SH-SY5Y (cell line): ENCODE results near the gene ATP6V1G2.

Experiments used
- GATA2 ChIP-seq: IDR thresholded peaks from 2 replicates; pipeline ENCODE4 v1.6.1; 2011; ENCODE audit warnings: mild to moderate bottlenecking, low read depth, low read length
- GATA3 ChIP-seq: IDR thresholded peaks from 2 replicates; pipeline ENCODE4 v1.6.1; 2011; ENCODE audit warnings: low read depth, mild to moderate bottlenecking, low read length, moderate library complexity

DNA sequence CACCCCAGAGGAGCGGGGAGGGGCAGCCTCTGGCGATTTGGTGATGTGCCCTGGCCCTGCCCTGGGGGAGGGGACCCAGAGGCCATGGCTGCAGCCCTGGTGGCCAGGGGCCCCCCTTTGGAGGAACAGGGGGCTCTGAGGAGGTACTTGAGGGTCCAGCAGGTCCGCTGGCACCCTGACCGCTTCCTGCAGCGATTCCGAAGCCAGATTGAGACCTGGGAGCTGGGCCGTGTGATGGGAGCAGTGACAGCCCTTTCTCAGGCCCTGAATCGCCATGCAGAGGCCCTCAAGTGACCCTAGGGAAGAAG lies 11.9 kb upstream of the ATP6V1G2 start:
- TF ChIP-seq GATA3 (no peak), GATA2 (no peak)
